GM19351 (cell line): ENCODE data around the gene EDDM13.
"Not testable (repeated sequence)": the region's sequence is repeated elsewhere in the genome, so short reads cannot be mapped to it uniquely, and the experiment has no call there.

Source experiments
- ATAC-seq: cut with Tn5 transposase; IDR thresholded peaks from one replicate; pipeline ENCODE4 v1.9.1; 2021; ENCODE audit warnings: mild to moderate bottlenecking, moderate library complexity; ENCODE audit not compliant: unreplicated experiment

The EDDM13 gene

GRCh38 chr19:56319991-56320390 is 47.4 kb downstream of the EDDM13 start:
- no peak for ATAC-seq

- ATAC-seq: no peak
These were observed 48.9 kb downstream of the EDDM13 start for GRCh38 chr19:56321254-56321988.

- ATAC-seq: no peak
These were observed 49.5 kb downstream of the EDDM13 start for GRCh38 chr19:56321989-56322440.

GRCh38 chr19:56324436-56324835 is 51.9 kb downstream of the EDDM13 start:
- ATAC-seq: no peak

GRCh38 chr19:56332695-56333094 is 60.1 kb downstream of the EDDM13 start:
- no peak for ATAC-seq

GRCh38 chr19:56333506-56333905 is 61.0 kb downstream of the EDDM13 start:
- no peak for ATAC-seq

GRCh38 chr19:56335371-56335770 is 62.8 kb downstream of the EDDM13 start:
- ATAC-seq: not testable (repeated sequence)

- not testable (repeated sequence) for ATAC-seq
These were observed 64.5 kb downstream of the EDDM13 start for GRCh38 chr19:56337077-56337476.

GRCh38 chr19:56339031-56339430 is 66.5 kb downstream of the EDDM13 start:
- ATAC-seq: not testable (repeated sequence)

- ATAC-seq: no peak
These were observed 69.4 kb downstream of the EDDM13 start for GRCh38 chr19:56341948-56342347.

- no peak for ATAC-seq
These were observed 74.7 kb downstream of the EDDM13 start for GRCh38 chr19:56347163-56347778.

GRCh38 chr19:56348289-56348877 is 75.8 kb downstream of the EDDM13 start:
- ATAC-seq: no peak

- ATAC-seq: no peak
These were observed 78.0 kb downstream of the EDDM13 start for GRCh38 chr19:56350416-56351045.

GRCh38 chr19:56351208-56351607 is 78.7 kb downstream of the EDDM13 start:
- no peak for ATAC-seq

- ATAC-seq: no peak
These were observed 83.0 kb downstream of the EDDM13 start for GRCh38 chr19:56355517-56355916.

- ATAC-seq: no peak
These were observed 84.4 kb downstream of the EDDM13 start for GRCh38 chr19:56356944-56357343.
